Caki2 (cell line): ENCODE measurements around the gene KDM5B. TPM values are rescaled to one million over a fixed set of nuclear protein-coding genes. Genes with fewer than 3 reads are reported as not detected.
A peak's percentile ranks its signal among the peaks of the same experiment; 100 is the strongest.
"Not testable (repeated sequence)": the region's sequence is repeated elsewhere in the genome, so short reads cannot be mapped to it uniquely, and the experiment has no call there.

Source experiments
- DNase-seq: peaks from one replicate; pipeline ENCODE4 v3.0.0-alpha.2; 2015; ENCODE audit warnings: low read depth
- in situ Hi-C: cut with HindIII; loops from 2 replicates; pipeline ENCODE4 v1.10.0; 2016; ENCODE audit warnings: low sequenced_read_pairs, low pct_unique_long_range_greater_than_20kb, mixed read lengths
- total RNA-seq: library from RNA; depleted of rRNA; stranded (reverse); fragments of >200 nt; shearing (Covaris generic); gene quantifications from 2 replicates; pipeline ENCODE4 v1.2.3, GENCODE V29; 2014; ENCODE audit warnings: low replicate concordance; rRNA removed

KDM5B gene
- total RNA-seq = 3.9 and 19.2 TPM in 2 replicates

DNA sequence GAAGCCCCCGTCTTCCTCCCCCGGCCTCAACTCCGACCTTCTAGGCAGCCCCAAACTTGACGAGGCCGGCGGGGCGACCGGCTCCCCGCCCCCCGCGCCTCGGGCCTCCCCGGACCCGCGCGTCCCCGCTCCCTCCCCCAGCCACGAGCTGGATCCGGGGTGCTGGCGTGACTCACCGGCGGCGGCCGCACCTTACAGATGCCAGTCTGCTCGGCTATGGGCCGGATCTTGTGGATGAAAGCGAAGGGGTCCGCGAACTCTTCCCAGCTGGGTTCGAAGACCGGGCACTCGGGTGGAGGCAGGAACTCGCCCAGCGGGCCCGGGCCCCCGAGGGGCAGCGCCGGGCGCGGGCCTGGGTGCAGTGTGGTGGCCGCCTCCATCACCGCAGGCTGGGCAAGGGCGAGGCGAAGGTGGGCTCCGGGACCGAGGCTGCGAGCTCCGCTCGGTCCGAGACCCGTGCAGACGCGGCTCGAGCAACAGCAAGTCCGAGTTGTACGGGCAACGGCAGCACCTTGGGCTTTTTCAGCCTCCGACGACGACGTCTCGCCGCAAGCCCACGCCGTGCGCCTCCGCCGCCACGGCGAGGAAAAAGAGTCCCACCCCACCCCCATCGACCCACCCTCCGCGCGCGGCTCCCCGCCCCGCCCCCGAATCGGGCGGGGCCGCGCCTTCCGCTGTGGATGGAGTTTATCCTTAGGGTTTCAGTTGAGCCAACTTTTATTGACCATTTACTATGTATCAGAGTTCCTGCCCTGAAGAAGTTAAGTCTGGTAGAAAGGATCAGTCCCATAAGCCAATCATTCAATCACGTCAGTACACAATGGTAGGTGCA is at the start of gene KDM5B:
Gene KDM5B, minus strand, starts transcription at position 496 of the 832 bp plus-strand sequence. Its CDS starts 116 bp downstream, at position 380.
- in situ Hi-C loops = no loop called here
- DNase-seq = peak; percentile 35

DNA sequence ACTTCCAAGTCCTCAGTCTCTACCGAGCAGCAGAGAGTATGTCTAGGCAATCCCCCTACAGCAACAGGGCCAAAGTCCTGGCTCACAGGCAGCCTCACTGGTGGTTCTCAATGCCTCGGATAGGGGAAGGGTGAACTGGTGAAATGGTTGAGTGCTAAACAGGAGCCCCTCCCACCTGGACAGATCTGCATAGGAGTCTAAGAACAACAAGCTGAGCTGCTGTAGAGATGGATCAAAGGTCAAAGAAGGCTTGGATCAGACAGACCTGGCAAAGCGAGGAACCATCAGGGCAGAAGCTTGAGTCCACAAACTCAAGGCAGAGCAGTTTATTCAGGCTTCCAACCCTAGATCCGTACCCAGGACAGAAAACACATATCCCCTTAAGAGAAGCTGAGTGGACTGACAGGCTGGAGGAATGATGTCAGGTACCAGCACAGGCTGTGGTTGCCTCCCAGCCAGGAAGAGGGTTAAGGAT is 49.0 kb upstream of the KDM5B start:
- no peak for DNase-seq
- in situ Hi-C loops = no loop called here

DNA sequence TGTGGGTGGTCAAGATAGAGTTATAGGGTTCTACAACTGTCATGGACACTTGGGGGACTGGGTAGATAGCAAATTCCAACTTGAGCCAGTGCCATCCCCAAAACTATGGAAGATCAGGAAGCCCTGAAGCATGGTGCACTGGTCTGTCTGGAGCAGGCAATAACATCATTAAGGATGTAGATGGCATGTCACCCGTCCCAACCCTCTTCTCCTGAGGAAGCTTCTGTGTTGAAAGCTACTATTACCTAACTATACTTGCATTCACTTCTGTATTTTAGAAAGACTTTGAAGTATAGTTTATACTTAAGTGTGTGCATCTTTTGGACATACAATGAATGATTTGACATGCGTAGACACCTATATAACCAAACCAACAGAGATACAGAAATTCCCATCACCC is 47.8 kb upstream of the KDM5B start:
- in situ Hi-C loops = no loop called here
- no peak for DNase-seq

DNA sequence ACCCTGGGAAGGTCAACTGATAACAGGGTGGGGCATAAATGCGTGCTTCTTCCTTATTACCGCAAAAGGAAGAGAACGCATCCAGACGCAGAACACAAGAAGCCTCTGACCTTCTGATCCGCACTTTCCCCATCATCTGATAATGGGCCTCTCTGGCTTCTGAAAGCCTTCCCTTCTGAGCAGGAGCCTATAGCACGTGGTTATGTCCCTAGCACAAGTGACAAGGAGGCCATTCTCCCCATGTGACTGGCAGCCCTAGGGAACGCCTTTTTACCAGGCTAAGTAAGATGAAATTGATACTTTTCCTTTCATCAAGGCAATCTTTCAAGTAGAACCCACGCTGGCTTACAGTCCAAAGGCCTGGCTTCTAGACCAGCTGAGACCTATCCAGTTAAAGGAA is 46.6 kb upstream of the KDM5B start:
- in situ Hi-C loops = no loop called here

DNA sequence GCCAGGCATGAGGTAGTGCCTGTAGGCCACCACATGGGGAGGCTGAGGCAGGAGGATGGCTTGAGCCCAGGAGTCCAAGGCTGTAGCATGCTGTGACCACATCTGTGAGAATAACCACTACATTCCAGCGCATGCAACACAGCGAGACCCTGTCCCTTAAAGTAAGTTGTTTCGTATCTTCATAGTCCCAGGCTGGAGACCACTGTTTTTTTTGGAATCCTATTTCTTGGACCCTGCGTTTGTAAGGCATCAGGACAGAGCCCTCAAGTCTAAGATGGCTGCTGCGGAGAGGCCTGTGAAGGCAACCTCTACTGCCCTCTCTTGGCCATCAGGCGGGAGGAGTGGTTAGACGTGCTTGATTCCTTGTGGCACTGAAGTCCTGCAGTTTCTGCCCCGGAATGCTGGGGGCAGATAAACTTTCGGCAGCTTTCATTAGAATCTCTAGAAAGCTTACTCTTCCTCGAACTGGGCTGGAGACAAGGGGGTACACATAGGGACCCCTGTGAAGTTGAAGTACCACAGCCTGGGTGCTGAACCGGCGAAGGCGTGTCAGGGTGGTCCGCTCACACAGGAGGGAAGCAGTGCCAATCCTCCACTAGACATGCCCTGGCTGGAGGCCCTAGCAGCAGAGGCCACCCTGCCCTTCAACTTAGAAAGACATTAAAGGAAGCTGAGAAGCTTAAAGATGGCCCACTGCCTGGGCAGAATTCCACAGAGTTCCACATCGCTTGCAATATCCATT is 44.1 kb upstream of the KDM5B start:
- in situ Hi-C loops = no loop called here
- no peak for DNase-seq

More for the DNA sequence above, 46.6 kb upstream of the KDM5B start:
- no peak for DNase-seq

DNA sequence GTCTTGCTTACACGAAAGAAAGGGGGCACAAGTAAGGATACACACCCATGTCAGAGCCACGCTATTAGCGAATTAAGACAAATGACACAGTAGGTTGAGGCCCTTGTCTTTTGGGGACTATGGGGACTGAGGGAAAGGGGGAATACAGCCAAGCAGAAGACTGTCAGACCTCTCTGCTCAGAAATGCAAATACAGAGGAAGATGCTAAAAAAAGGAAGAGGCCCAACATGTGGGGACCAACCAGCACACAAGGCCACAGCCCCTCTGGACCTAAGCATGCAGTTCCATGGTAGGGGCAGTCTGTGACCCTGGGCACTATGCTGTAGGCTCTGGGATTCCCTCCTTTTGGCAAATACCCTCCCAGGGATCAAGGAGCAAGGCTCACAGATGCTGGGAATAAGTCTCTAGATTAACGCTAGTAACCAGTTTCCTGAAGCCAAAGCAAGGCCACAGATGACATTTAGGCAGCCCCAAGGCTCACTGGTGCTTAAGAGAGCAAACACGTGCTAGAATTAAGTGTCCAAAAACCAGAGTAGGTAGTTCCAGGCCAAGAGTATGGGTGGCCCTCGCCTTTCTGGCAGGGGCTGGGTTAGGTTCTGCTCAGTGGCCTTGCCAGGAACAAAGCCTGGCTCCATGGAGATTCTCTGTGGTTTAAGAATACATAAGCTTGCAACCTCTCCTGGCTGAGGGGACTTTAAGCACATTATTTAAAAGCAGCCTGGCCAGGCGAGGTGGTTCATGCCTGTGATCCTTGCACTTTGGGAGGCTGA is 42.6 kb upstream of the KDM5B start:
- in situ Hi-C loops = no loop called here

DNA sequence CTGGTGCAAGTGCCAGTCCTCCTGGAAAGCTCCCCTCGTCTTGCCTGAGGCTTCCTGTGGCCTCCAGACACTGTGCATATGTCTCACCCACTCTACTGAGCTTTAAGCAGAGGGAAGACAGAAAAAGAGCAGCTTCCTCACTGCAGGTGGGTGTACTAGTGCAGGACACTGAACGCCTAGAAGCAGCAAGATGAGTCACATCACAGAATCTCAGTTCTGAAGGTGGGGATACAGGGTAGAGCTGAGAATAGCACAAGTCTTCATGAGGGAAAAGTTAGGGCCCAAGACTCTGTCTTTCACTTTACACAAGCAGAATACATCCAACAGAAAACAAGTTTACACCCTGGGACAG is 39.9 kb upstream of the KDM5B start:
- DNase-seq = no peak
- in situ Hi-C loops = no loop called here

More for the DNA sequence above, 42.6 kb upstream of the KDM5B start:
- no peak for DNase-seq

DNA sequence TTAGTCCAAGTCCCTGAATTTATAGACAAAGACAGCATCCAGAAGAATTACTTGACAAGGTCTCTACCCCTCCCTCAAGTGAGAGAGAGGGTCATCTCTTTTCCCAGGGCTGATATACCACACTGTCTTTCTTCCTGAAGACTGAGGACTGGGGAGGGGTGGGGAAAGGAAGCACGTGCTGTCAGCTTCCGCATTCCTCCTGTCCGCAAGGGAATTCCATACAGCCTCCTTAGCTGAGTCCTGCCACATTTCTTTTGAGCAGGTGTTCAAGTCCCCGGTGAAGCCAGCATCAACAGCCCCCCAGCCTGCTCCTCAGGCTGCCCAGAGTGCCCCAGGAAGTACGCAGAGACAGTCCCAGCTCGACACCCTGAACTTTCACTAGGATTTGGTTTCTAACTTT is 36.7 kb upstream of the KDM5B start:
- in situ Hi-C loops = no loop called here

DNA sequence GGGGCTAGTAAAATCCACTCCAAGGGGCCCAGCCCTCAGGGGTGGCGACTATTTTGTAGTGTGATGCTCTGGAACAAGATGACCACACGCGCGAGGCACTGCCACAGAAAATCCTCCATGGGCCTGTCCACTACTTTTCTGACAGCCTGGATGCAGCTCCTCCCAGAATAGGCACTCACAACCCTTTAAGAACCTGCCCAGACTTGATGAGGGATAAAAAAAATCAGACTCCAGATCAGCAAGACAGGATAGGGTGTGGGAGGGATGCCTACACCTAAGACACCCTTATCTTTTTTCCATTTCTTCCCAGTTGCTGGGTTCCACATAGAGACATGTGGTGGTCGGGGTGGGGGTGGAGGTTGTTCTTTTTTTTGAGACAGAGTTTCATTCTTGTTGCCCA is 36.0 kb upstream of the KDM5B start:
- DNase-seq = no peak
- in situ Hi-C loops = no loop called here

More for the DNA sequence above, 36.7 kb upstream of the KDM5B start:
- no peak for DNase-seq

DNA sequence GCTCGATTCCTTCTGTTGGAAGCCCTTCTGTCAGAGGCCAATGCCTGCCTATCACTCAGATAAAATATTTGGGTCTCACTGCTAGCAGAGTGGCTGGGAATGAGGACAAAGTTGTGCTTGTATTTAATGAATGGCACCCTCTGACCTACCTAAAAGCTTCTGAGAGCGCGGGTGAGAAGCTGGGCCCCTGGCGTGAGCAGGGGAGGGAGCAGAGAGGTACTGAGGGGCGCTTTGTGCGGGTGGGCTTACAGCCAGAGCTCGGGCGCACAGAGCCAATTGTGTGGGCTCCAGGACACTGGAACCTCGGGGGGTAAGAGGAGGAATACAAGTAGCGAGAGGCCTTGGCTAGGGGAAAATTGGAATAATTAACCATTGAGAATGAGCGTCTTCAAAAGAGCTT is 34.9 kb upstream of the KDM5B start:
- DNase-seq = no peak
- in situ Hi-C loops = no loop called here

DNA sequence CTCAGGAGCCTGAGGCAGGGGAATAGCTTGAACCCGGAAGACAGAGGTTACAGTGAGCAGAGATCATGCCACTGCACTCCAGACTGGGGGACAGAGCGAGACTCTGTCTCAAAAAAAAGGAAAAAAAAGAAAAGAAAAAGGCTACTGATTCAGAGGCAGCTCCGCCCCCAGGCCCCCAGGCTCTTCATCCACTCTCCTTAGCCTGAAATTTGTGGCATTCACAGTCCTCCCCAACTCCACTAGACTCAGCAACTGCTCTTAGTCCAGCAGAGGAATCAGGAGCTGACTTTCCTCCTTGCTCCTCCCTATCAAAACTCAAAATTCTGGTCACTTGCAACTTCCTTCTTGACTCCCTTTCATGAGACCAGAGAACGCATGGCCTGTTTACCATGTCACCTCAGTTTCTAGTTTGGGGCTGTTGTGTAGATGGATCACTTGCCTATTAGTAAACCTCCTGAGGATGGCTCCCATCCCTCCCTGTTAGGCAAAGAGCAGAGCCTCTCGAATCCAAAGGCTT is 29.6 kb upstream of the KDM5B start:
- in situ Hi-C loops = no loop called here
- no peak for DNase-seq

DNA sequence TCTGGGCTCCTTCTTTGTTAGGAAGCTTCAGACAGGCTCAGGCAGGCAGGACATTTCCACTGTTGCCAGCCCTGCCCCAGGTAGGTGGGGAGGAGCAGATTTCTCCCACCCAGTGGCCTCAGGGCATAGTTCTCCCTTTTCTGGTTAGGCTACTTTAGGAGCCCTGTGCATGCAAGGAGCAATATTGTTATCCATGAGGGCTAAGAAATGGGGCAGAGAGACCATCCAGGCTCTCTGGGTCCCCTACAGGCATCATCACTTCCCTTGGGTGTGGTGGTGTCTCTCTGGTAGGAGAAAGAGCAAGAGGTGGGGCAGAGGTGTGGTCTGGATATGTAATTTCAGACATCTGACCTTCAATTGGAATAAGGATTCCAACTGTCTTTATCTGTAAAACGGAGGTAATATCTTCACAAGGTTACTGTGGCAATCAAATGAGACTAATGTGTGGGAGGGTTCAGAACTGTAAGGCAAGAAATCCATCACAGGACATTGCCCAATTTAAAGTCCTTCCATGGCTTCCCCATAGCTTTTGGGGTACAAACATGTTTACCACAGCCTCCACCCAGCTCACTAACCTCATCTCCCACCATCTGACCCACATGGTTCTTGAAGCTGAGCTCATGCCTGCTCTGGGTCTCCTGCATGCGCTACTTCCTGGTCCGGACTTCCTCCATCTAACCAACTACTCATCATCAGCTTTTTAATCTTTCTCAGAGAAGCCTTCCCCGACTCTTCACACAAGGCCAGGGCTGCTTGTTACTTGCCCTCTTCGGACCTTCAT is 28.6 kb upstream of the KDM5B start:
- in situ Hi-C loops = no loop called here
- DNase-seq = no peak

DNA sequence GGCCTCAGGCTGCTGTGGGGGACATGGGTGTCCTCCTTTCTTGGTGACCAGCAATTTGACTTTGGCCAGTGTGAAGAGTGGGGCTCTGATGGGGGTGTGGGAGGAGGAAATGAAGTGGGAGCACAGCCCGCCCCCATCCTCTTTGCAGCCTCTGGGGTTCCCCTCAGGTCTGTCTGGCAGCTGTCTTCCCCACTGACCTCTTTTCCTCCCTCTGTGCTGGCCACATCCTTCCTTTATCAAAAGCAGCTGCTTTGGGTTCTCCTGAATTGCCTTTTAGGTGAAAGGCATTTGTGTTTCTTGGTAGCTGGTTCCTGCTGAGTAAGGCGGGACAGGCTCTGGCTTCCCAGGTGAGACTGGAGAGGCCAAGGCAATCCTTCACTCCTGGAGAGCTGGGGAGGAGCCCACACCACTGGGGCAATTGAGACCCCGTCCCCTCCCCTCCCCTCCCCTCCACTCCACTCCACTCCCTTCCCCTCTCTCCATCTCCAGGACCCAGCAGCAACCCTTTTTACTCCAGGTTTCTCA is 27.4 kb upstream of the KDM5B start:
- in situ Hi-C loops = no loop called here
- DNase-seq = no peak

DNA sequence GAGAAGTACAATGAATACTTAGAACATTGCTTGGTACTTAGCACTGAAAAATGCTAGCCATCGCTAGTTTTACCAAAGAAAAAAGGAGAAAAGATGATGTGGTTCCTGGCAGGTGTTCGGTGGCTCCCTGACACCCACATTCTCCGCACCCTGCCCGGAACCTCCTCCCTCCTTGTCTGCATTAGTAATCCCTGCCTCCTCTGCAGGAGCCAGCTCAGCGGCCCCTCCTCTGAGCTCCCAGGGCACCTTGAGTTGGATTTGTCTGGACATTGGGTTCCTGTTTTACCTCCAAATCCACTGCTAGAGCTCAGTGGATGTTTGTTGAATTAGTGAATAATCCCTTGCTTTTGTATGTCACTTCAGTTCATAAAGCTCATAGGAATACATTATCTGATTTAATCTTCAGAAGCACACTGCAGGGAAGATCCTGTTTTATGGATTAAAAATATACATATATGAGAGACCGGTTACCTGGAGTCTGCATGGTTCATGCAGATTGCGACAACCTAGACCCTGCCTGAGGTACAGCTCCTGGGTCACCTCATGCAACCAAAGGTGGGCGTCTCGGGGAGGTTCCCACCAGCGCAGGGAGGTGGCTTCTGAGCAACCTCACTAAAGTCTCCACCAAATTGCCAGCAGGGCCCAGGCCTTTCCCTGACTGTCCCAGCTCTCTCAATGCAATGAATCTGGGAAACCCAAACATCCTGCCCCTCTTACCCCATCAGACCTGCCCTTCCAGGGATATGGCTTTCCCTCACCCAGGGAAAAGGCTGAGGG is 26.7 kb upstream of the KDM5B start:
- DNase-seq = no peak
- in situ Hi-C loops = no loop called here

DNA sequence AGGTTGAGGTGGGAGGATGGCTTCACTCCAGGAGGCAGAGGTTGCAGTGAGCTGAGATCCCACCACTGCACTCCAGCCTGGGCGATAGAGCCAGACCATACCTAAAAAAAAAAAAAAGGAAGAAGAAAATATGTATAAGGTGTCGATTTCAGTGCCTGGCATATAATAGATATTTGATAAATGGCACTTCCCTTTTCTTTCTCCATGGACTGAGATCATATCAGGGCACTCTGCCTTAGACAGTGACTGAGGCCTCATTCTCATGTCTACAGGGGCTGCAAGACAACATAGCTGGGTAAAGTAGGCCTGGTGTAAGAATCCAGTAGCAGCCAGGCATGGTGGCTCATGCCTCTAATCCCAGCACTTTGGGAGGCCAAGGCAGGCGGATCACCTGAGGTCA is 23.7 kb upstream of the KDM5B start:
- in situ Hi-C loops = no loop called here

DNA sequence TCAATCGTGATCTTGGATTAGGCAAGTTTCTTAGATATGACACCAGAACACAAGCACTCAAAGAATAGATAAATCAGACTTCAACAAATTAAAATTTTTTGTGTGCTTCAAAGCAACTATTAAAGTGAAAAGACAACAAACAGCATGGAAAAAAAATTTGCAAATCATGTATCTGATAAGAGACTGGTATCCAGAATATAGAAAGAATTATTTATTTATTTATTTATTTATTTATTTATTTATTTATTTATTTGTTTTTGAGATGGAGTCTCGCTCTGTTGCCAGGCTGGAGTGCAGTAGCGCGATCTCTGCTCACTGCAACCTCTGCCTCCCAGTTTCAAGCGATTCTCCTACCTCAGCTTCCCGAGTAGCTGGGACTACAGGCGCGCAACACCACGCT is 21.0 kb upstream of the KDM5B start:
- in situ Hi-C loops, DNase-seq: not testable (repeated sequence)

More for the DNA sequence above, 23.7 kb upstream of the KDM5B start:
- no peak for DNase-seq

DNA sequence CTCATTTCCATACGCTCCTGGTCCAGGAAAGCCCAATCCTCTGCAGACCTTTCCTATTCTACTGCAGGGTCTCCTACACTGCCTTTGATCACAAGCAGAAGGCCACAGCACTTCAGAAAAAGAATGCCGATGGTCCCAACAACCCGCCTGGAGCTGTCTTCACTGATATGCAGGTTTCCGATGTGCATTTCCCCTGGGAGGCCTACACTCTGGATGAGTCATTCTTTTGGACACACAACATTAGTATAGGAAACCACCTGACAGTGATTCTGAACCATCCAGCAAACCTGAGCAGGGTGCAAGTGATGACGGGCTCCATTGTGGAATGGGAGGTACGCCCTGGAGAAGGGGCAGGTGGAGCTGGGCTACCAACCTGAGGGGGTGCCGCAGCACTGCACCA is 17.5 kb upstream of the KDM5B start:
- in situ Hi-C loops = no loop called here
- no peak for DNase-seq
